HG02759 (cell line): ENCODE results near the gene CAPN15.

ENCODE experiments used
- ATAC-seq: cut with Tn5 transposase; IDR thresholded peaks from one replicate; pipeline ENCODE4 v1.9.1; 2021; ENCODE audit warnings: mild to moderate bottlenecking, moderate library complexity; ENCODE audit not compliant: unreplicated experiment

CAPN15 gene

DNA sequence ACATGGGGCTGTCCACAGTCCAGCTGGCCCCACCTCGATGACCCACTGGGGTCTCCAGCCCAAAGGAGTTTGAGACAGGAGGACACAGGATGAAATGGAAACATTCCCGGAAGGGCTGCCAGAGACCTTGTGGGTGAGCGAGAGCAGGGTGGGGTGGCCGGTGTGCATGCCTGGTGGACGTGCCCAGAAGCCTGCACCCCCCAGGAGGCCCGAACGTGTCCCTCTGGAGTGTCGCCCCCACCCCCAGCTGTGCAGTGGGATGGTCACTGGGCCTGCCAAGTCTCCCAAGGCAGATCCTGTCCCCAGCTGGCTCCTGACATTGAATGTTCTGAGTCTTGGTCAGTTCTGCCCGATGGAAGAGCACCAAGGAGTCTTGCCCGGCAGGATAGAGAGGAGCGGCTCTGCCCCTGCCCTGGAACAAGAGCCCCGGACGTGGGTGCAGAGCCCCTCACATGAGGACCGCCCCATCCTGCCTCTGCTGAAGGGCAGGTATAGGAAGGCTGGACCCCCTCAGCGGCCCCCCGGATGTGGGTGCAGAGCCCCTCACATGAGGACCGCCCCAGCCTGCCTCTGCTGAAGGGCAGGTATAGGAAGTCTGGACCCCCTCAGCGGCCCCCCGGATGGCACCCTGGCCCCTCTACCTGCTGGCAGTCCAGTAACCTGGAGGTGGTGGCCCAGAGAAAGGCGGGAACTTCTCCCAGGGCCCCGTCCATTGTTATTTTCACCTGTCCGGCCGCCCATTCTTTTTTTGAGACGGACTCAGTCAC is 3.1 kb upstream of the CAPN15 start:
- no peak for ATAC-seq

DNA sequence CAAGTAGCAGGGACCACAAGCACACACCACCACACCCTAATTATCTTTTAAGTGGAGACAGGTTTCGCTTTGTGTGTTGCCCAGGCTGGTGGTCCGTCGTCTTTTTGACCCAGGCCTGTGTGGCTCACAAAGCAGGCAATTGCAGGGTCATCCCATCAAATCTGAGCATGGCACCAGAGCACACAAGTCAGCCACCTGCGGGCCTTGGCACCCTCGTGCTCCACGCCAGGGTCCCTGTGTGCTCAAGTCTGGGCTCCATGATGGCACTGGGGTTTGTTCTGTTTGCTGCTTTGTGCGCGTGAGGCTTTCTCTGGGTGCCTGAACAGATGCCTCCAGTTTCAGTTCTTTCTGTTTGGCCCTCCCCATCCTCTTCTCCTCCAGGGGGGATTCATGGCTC is 2.4 kb upstream of the CAPN15 start:
- no peak for ATAC-seq

DNA sequence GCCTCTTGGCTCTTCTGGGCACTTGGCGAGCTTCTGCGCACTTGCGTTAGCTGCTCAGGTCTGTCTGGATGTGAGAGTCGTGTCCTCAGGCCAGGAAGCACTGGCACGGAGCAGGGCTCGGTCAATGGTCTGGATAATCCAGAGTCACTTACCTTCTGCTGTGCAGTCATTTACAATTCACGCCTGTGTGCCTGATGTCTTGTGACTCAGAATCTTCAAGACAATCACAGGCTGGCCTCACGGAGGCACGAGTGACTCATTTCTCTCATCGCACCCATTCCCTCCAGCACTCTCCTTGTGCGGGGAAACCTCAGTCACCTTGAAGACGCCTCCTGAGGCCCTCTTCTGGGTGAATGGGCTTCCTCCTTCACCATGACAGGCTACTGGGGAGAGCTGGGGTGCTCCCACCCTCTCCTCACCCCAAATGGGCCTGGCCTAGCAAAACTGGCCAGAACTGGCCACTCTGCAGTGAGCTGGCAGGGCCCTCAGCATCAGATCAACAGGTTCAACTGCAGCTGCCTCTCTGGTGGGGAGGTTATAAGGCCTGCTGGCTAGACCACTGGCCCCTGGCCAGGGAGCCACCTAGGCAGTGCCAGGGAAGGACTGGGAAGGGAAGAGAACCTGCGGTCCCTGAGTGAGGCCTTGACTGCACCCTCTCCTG is 1.9 kb upstream of the CAPN15 start:
- ATAC-seq = no peak

DNA sequence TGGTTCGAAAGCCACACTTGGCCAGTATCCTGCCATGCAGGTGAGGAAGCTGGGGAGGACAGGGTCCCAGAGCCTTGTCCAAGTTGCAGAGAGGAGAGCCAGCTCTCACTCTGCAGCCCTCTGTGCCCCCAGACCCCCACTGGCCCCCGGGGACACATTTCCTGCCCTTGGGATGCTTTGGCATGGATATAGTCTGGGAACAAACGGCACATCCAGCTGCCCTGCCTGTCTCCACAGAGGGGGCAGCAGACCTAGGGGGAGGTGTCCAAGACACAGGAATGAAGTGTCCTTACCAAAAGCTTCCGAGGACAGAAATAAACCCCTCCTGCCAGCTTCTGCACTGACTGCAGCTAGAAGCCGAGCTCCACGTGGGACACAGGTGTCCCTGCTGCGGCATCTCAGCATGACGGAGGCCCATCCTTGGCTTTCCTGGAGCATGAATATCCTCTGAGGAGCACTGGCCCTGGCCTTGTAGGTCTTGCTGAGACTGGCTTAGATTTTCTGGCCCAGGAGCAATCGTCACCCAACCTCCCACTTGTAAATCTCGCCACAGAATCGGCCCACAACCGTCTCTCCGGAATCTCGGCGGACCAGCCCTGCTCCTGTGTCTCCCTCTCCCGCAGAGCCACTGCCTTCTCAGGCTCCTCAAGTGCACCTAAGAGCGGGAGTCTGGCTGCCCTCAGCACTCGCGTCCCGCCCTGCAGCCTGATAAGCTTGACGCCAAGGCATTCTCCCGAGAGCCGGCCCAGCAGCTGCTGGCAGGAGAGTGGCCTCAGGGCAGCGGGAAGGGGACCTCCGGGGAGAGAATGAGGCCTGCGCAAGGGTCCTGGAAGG is 1.1 kb upstream of the CAPN15 start:
- no peak for ATAC-seq

DNA sequence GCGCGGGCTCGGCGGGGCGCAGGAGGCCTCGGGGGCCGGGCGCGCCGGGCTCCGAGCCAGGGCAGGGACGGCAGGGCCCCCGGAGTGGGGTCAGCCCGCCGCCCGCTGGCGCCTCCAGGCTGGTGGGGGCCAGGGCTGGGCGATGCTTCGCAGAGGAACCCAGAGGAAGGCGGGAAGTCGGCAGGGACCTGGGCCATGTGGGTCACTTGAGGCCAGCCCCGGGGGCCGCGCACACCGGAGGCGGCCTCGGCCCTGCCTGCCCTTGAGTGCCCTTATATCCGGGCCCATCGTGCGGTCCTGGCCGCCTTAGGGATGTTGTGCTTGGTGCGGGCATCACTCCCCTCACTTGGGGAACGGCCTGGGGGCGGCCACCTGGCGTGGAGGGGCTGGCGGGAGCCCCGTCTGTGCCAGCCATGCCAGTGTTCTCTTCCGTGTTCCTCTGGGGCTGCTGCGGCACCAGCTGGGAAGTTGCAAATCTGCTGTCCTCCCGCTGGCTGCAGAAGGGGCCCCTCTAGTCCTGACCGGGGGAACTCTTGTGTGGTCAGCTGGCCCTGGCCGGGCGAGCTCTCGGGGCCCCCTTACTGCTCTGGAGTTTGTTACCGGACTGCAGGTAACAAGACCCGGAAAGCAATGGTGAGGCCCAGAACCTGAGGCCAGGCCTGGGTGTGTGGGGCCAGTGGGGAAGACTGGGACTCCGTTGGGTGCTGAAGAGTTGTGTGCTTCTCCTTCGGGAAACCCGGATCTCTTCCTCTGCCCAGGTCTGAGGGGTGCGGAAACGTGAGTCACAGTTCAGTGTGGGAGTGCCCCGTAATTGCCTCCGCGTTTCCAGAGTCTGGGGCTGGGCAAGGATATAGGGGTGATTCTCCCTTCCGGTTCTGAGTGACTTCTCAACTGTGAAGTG is 849 bp downstream of the CAPN15 start:
- ATAC-seq = peak; percentile 10

DNA sequence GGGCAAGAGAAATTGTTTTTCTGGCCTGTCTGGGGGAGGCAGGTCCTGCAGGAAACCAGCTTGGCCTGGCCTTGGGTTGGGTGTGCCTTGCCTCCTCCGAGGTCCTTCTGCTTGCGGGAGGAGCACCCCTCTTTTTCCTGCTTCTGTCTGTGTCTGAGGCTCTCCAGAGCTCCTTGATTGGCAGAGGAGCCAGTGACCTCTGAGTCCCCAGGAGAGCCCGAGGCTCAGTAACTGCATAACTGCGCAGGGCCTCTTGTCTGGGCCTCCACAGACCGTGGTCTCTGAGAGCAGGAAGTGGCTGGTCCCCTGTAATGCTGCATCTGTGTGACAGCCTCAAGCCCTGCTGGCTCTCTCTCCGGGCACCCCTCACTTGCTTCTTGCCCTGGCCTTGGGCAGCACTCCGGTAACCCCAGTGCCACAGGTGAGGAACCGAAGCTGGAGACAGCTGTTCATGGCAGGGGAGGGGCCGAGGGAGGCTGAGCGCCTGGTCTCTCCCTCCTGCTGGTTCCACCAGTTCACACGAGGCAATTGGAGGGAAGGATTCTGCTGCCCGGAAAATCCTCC is 1.6 kb downstream of the CAPN15 start:
- ATAC-seq = no peak

DNA sequence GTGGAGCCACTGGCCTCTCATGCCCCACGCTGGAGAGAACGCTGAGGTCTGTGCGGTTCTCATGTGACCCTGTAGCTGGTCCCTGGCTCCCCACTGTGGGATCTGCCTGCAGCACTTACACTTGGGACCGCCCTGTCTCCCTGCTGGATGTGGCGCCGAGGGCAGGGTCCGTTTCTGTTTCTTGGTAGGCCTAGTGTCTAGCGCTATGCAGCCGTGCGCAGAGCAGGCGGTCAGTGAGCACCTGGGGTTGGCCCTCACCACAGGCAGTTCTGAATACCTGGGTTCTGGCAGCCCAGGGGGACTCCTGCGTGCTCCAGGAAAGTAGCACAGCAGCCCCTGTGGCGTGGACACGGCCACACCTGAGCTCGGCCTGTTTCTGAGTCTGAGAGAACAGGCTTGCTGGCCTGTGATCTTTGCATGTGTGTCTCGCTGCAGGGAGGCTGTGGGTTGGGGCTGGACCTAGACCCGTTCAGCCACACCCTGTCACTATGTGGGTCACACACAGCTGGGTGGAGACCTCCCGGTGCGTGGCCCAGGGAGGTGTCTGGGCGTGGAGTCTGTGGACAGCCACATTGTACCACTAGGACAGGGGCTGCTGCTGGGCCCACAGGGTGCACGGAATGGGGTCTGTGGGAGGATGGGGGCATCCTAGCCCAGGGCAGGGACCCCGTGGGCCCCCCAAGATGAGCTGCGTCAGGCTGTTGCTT is 2.8 kb downstream of the CAPN15 start:
- no peak for ATAC-seq

DNA sequence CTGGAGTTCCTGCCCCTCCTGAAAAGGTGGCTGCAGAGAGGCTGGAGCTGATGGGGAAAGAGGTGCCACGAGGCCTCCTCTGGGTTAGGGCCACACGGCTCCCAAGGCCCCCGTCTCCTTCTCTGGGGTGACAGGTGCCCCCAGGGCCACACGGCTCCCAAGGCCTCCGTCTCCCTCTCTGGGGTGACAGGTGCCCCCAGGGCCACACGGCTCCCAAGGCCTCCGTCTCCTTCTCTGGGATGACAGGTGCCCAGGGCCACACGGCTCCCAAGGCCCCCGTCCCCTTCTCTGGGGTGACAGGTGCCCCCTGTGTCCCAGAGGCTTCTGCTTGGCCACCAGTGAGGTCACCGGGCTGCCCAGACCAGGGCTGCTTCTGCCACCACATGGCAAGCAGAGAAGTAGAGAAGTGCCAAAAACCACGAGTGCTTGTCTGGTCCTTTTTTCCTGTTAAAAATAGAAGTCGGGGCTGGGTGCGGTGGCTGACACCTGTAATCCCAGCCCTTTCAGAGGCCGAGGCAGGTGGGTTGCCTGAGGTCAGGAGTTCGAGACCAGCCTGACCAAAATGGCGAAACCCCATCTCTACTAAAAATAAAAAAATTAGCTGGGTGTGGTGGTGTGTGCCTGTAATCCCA is 4.1 kb downstream of the CAPN15 start:
- no peak for ATAC-seq

DNA sequence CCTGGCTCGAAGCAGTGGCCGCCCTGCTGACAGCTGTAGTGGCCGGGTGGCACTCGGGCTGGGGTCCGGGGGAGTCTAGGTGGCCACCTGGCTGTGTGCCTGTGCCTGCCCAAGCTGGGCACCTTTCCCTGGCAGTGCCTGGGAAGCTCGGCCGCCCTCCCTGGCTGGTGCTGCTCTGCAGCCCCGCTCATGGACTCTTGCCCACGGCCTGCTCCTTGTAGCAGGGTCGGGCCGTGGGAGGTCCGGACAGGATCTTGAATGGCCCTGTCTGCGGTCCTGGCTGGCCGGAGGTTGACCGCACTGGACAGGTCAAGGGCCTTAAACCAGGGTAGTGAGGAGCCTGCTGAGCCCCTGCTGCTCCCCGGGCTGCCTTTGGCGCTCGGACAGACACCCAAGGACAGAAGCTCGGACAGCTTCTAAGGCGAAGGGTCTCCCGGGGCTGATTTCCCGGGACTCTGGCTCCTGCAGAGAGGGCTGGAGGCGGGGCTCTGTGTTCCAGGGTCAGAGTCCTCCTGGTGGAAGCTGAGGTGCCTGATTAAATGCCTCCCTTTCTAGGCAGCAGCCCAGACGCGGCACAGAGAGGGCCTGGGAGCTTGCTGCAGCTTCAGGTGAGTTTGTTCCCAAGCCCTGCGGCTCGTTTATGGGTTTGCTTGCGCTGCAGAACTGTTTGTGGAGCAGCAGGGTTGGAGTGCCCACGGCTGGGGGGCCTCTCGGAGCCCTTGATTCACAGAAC is 6.0 kb downstream of the CAPN15 start:
- no peak for ATAC-seq

DNA sequence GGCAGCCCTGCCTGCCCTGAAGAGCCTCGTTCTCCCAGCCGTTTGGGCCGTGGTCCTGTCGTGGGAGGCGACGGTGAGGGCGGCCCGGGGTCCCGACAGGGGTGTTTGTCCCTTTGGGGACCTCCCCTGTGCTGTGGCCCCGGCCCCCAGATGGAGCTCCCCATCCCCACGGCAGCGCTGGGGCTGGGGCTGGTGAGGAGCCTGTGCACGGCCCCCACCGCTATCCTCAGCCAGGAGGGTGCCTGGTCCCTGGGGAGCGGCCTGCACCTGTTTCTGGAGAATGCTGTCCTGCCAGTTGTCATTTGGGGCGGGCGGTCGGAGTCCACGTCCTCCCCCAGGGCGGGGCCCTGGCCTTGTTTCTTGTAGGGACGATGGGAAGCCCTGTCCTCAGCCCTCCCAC is 6.6 kb downstream of the CAPN15 start:
- no peak for ATAC-seq

DNA sequence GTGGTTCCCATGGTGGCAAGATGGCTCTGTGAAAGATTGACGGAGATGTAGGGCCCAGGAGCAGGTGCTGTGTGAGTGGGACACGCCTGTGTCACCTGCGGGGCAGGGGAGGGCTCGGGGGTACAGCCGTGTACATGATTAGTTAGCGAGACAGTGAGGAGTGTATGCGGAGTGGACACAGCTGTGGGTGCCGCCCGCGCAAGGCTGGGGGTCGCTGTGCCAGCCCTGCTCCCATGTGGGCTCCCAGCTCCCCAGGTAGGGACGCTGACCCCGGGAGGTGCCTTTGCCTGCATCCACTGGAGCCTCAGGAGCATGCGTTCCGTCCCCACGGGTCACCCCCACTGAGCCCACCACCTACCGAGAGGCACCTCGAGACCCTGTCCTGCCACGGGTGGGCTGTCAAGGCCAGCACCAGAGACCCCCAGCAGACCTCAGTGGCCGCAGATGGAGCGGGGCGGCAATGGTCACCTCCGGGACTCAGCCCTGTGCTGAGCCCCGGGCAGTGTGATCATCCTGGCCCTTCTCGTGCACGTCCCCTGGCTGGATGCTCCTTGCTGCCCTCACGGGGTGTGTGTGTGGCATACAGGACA is 7.4 kb downstream of the CAPN15 start:
- ATAC-seq = no peak

DNA sequence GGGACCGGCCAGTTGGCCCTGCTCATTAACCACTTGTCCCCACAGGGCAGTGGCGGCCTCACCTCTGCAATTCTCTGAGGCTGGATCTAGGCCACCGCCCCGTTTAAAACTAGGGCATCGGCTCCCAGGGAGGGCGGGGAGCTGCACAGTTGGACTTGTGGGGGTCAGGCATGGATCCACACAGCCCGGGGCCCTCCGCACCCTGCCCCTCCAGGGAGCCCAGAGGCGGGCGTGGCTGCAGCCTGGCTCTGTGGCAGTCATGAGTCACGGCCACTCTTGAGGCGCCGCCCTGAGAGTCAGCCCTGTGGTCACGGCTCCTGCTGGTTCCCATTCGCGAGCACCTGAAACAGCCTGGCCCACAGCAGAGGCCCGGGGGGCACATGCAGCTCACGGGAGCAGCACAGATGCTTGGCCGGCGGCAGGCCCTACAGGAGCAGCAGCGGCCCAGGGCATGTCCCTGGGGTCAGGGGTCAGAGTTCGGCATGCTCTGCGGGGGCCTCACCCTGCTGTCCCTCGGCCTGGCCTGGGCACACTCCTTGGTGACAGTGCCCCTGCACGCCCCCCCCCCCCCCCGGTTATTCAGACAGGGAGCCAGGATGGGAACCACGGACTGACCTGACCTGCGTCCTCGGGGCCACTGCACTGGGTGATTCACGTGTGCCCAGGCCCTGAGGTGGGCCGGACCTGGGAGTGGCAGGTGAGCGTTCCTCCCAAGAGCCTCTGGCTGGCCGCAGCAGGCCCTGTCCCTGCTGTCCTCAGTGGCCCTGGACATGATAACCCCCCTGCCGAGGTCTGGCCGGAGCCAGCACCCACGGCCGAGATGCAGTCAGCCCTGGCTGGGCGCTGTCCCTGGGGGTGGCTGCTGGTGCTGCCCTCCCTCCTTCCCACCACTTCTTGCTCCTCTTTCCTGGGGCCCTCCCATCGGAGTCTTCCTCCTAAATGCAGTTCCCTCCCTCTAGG is 8.2 kb downstream of the CAPN15 start:
- ATAC-seq = no peak

DNA sequence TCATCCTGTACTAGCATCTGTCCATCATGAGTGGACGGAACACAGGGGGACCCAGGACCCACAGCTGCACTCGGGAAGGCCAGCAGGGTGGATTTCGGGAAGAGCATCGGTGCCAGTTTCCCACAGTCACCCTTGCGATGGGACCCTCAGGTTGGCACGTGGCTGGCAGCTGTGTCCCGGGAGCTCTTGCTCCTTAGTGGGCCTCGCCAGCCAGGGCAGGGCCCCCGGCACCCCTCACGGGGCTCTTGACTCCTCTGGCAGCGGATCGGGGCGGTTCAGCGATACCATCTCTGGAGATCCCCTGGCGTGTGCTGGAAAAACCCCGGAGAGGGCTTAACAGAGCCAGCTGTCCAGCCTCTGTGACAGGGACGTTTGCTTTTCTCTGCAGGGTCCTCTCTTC is 9.2 kb downstream of the CAPN15 start:
- ATAC-seq = no peak

DNA sequence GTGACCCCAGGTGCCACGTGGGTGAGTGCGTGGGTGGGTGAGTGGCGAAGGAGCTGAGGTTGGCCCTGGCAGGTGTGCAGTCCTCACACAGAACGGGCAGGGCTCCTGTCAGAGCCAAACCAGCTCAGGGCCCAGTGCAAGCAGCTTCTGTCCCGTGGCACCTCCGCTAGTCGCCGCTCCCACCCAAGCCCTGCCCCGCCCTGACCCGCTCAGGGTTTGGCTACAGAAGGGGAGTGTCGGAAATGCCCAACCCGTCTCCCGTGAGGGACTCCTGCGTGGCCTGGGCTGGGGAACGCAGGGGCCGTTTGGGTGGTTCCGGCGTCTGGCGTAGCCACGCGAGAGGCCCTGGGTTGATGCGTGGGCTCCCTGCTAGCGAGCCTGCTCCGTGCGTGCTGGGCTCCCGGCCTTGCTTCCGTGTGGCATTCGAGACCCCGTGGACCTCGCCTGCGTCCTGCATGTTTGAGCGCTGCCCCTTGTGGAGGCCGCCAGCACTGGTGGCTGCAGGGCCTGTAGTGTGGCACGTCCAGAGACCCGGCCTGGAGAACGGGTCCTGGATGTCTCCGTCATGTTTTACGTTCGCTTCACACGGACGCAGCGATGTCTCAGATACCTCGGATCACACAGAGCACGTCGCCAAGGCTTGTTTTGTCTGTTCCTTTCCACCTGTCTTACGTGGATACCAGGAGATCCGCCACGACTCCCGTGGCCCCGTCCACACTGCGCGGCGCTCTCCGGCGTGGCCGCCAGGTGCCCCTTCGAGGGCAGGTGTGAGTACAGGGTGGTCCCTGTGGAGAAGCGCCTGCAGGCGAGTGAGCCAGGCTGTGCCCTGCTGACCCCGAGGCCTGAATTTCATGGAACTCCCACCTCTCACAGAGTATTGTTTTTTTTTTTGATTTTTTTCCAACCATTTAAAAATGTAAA is 10.2 kb downstream of the CAPN15 start:
- no peak for ATAC-seq

DNA sequence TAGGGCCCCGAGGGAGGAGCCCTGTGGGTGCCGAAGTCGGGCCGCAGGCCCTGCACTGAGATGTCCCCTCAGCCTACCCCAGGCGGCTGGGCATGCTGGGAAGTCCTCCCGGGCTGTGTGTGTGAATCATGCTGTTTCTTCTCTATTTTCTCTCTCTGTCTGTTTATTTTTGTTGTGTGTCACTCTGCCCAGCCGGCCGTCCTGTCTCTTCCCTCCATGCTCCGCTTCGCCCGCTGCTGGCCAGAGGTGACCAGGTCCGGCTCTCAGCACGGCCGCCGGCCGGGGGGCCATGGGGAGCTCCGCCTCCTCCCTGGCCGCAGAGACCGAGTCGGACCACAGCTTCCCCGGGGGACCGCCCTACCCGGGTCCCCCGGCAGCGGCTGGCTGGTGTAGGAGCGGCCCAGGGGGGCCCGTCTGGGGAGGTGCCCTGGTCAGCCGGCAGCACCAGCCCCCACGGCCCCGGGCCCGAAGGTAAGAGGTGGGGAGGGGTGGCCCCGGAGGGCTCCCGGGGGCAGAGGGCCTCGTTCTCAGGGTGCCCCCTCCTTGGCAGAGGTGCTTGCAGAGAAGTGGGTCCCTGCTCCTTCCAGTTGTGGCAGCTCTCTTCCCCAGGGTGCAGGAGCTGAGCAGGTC is 12.5 kb downstream of the CAPN15 start:
- no peak for ATAC-seq
